OCI-LY1 (cell line): ENCODE results near the gene GPHA2.

Source experiments
- H2AFZ ChIP-seq: fragments of 200-600 bp; sonication (generic), shearing (Covaris generic); 2 replicates; pipeline ENCODE4 v1.6.0; 2014; ENCODE audit warnings: antibody characterized with exemption, mild to moderate bottlenecking, low read length
- H3F3A ChIP-seq: fragments of 200-600 bp; sonication (generic), shearing (Covaris generic); 2 replicates; pipeline ENCODE4 v1.6.0; 2014; ENCODE audit warnings: mild to moderate bottlenecking, antibody characterized with exemption, low read length, moderate library complexity; ENCODE audit not compliant: insufficient read depth
- H3K27ac ChIP-seq: fragments of 200-600 bp; sonication (generic); 2 replicates; pipeline ENCODE4 v1.5.1; 2014; ENCODE audit warnings: low read length, mixed run types, mild to moderate bottlenecking, low read depth; ENCODE audit not compliant: poor library complexity, severe bottlenecking
- H3K27me3 ChIP-seq: fragments of 200-600 bp; sonication (generic); 2 replicates; pipeline ENCODE4 v1.6.0; 2014; ENCODE audit warnings: antibody characterized with exemption, mild to moderate bottlenecking, low read length, moderate library complexity; ENCODE audit not compliant: insufficient read depth
- H3K36me3 ChIP-seq: fragments of 200-600 bp; sonication (generic); 2 replicates; pipeline ENCODE4 v1.6.1; 2014; ENCODE audit warnings: mild to moderate bottlenecking, antibody characterized with exemption, low read length, moderate library complexity, mixed read lengths; ENCODE audit not compliant: insufficient read depth
- H3K4me1 ChIP-seq: fragments of 200-600 bp; sonication (generic); 2 replicates; pipeline ENCODE4 v1.5.1; 2014; ENCODE audit warnings: mild to moderate bottlenecking, low read length, moderate library complexity; ENCODE audit not compliant: insufficient read depth, severe bottlenecking
- H3K4me2 ChIP-seq: fragments of 200-600 bp; sonication (generic), shearing (Covaris generic); 2 replicates; pipeline ENCODE4 v1.6.1; 2014; ENCODE audit warnings: low read length
- H3K4me3 ChIP-seq: fragments of 200-600 bp; sonication (generic); 2 replicates; pipeline ENCODE4 v1.5.1; 2014; ENCODE audit warnings: low read length, low read depth, mild to moderate bottlenecking, mixed read lengths; ENCODE audit not compliant: poor library complexity, severe bottlenecking
- H3K79me2 ChIP-seq: fragments of 200-600 bp; shearing (Covaris generic); 2 replicates; pipeline ENCODE4 v1.6.1; 2016; ENCODE audit warnings: mixed run types, low read length, mixed read lengths; ENCODE audit not compliant: insufficient read depth
- H3K9ac ChIP-seq: fragments of 200-600 bp; sonication (generic), shearing (Covaris generic); 2 replicates; pipeline ENCODE4 v1.6.1; 2014; ENCODE audit warnings: mild to moderate bottlenecking, low read length, mixed read lengths
- H3K9me2 ChIP-seq: fragments of 200-600 bp; sonication (generic), shearing (Covaris generic); 2 replicates; pipeline ENCODE4 v1.6.1; 2014; ENCODE audit warnings: low read depth, mild to moderate bottlenecking, low read length, mixed read lengths
- H3K9me3 ChIP-seq: fragments of 200-600 bp; shearing (Covaris generic); 2 replicates; pipeline ENCODE4 v1.6.1; 2014; ENCODE audit warnings: low read length, mixed read lengths
- H4K20me1 ChIP-seq: fragments of 200-600 bp; sonication (generic), shearing (Covaris generic); 2 replicates; pipeline ENCODE4 v1.6.0; 2016; ENCODE audit warnings: mild to moderate bottlenecking, low read length; ENCODE audit not compliant: insufficient read depth
- EZH2 ChIP-seq: fragments of 200-600 bp; sonication (generic), shearing (Covaris generic); IDR thresholded peaks from 2 replicates; pipeline ENCODE4 v1.8.0; 2017; ENCODE audit warnings: borderline replicate concordance, mixed run types, mild to moderate bottlenecking, antibody characterized with exemption, low read length, moderate library complexity, mixed read lengths
- TF ChIP-seq, protein P1 (sequence below): fragments of 200-600 bp; sonication (generic), shearing (Covaris generic); IDR thresholded peaks from 2 replicates; pipeline ENCODE4 v1.5.1; 2017; ENCODE audit warnings: mild to moderate bottlenecking, antibody characterized with exemption, low read length, moderate library complexity, mixed read lengths

Gene GPHA2

GRCh38 chr11:64900774-64901173, 34.9 kb downstream of the GPHA2 start:
- Histone ChIP-seq H3F3A (no peaks in the 10 kb centered on the region), H3K4me1 (peaks cover 7% of the 10 kb centered on the region), H3K4me2 (no peak overlapping the region), H3K27me3 (no peaks in the 10 kb centered on the region), H2AFZ (no peak overlapping the region), H3K27ac (peak overlapping the region; percentile 36), H3K4me3 (no peak overlapping the region), H3K9me2 (no peaks in the 10 kb centered on the region), H3K9ac (no peak overlapping the region; the same call in 1 of the 2 replicates), H3K79me2 (no peaks in the 10 kb centered on the region), H3K36me3 (peaks cover 52% of the 10 kb centered on the region), H3K9me3 (no peaks in the 10 kb centered on the region), H4K20me1 (no peaks in the 10 kb centered on the region)
- no peak for TF ChIP-seq EZH2
- TF ChIP-seq, protein P1, sequence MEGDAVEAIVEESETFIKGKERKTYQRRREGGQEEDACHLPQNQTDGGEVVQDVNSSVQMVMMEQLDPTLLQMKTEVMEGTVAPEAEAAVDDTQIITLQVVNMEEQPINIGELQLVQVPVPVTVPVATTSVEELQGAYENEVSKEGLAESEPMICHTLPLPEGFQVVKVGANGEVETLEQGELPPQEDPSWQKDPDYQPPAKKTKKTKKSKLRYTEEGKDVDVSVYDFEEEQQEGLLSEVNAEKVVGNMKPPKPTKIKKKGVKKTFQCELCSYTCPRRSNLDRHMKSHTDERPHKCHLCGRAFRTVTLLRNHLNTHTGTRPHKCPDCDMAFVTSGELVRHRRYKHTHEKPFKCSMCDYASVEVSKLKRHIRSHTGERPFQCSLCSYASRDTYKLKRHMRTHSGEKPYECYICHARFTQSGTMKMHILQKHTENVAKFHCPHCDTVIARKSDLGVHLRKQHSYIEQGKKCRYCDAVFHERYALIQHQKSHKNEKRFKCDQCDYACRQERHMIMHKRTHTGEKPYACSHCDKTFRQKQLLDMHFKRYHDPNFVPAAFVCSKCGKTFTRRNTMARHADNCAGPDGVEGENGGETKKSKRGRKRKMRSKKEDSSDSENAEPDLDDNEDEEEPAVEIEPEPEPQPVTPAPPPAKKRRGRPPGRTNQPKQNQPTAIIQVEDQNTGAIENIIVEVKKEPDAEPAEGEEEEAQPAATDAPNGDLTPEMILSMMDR, result no peak

DNA sequence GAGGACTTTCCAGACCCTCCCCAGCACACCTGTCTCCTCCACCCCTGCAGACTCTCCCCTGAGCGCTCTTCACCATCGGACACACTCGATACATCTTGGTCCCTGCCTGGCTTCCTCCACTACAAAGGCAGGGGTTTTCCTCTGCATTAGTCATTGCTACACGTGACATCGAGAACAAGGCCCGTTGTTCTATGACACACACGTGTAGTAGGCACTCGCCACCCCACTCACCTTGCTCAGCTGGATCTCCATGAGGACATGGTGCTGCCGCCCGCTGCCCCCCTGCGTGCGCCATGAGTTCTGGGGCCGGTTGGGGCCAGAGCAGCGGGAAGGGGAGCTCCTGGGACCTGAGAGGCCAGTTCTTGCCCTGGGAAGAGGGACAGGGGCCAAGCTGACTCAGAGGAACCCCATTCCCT, 35.4 kb downstream of the GPHA2 start:
- no peak overlapping the region for H3K4me3 ChIP-seq
- H3K9me3 ChIP-seq, result no peaks in the 10 kb centered on the region
- H3K4me1 ChIP-seq, result peaks cover 7% of the 10 kb centered on the region
- H2AFZ ChIP-seq, result no peak overlapping the region
- TF ChIP-seq EZH2, result no peak
- no peaks in the 10 kb centered on the region for H3K27me3 ChIP-seq
- H3K36me3 ChIP-seq, result peaks cover 47% of the 10 kb centered on the region
- no peak overlapping the region; the same call in 1 of the 2 replicates for H3K9ac ChIP-seq
- no peaks in the 10 kb centered on the region for H3K79me2 ChIP-seq
- H3K27ac ChIP-seq, result peak overlapping the region; percentile 36
- no peak overlapping the region for H3K4me2 ChIP-seq
- no peaks in the 10 kb centered on the region for H3F3A ChIP-seq
- H4K20me1 ChIP-seq, result no peaks in the 10 kb centered on the region
- H3K9me2 ChIP-seq, result no peaks in the 10 kb centered on the region

- no peak overlapping the region for H3K27ac ChIP-seq
- H3K36me3 ChIP-seq, result peaks cover 45% of the 10 kb centered on the region
- no peak overlapping the region for H3K4me2 ChIP-seq
- no peaks in the 10 kb centered on the region for H3K79me2 ChIP-seq
- H2AFZ ChIP-seq, result no peak overlapping the region
- no peak overlapping the region for H3K9ac ChIP-seq
- H3F3A ChIP-seq, result no peaks in the 10 kb centered on the region
- TF ChIP-seq, protein P1, result no peak
- no peak for TF ChIP-seq EZH2
- H3K9me2 ChIP-seq, result no peaks in the 10 kb centered on the region
- H3K4me3 ChIP-seq, result no peak overlapping the region
- no peaks in the 10 kb centered on the region for H3K9me3 ChIP-seq
- H4K20me1 ChIP-seq, result no peaks in the 10 kb centered on the region
- no peaks in the 10 kb centered on the region for H3K27me3 ChIP-seq
- peaks cover 14% of the 10 kb centered on the region for H3K4me1 ChIP-seq
These were observed 37.2 kb downstream of the GPHA2 start for GRCh38 chr11:64898541-64898940.

GRCh38 chr11:64898076-64898445, 37.6 kb downstream of the GPHA2 start:
- H3K9ac ChIP-seq, result no peak overlapping the region
- H4K20me1 ChIP-seq, result no peaks in the 10 kb centered on the region
- no peaks in the 10 kb centered on the region for H3K9me2 ChIP-seq
- no peak overlapping the region for H3K4me2 ChIP-seq
- no peak overlapping the region for H3K4me3 ChIP-seq
- no peak overlapping the region for H3K27ac ChIP-seq
- H3K9me3 ChIP-seq, result no peaks in the 10 kb centered on the region
- H3F3A ChIP-seq, result no peaks in the 10 kb centered on the region
- no peak overlapping the region for H2AFZ ChIP-seq
- peaks cover 41% of the 10 kb centered on the region for H3K36me3 ChIP-seq
- no peak for TF ChIP-seq EZH2
- TF ChIP-seq, protein P1, result no peak
- no peaks in the 10 kb centered on the region for H3K79me2 ChIP-seq
- H3K4me1 ChIP-seq, result peaks cover 16% of the 10 kb centered on the region
- H3K27me3 ChIP-seq, result no peaks in the 10 kb centered on the region
